IMR-90 (cell line): ENCODE measurements around the gene TAC4. TPM values are rescaled to one million over a fixed set of nuclear protein-coding genes. Genes with fewer than 3 reads are reported as not detected.

Experiments
- ATAC-seq: fragments of 200-7000 bp; cut with Tn5 transposase; 2 replicates; pipeline ENCODE4 v1.9.1; 2020; ENCODE audit warnings: low read depth, mild to moderate bottlenecking, moderate library complexity
- BruUV-seq: library from RNA; stranded (reverse); fragments of 400-500 nt; replicated peaks from 2 replicates; lab custom pipeline; 2021; lab: Mats Ljungman, UMichigan
- CTCF ChIA-PET: fragments of 300-600 bp; formaldehyde crosslinking; extraction: SDS; loops from one replicate; lab custom pipeline; 2021; ENCODE audit warnings: antibody characterized with exemption; lab: Yijun Ruan, JAX
- POLR2A ChIA-PET: fragments of 300-600 bp; sonication (Branson Sonifier 250); formaldehyde crosslinking; loops from one replicate; lab custom pipeline; 2022; ENCODE audit warnings: antibody characterized with exemption; ENCODE audit not compliant: unreplicated experiment; lab: Charles Lee
- DNase-seq: peaks from one replicate; pipeline ENCODE4 v3.0.0; 2013
- H2AFZ ChIP-seq: replicated peaks from 2 replicates; pipeline ENCODE3; 2013; ENCODE audit warnings: low read length, mild to moderate bottlenecking; ENCODE audit not compliant: poor library complexity
- H2AK5ac ChIP-seq: 2 replicates; pipeline ENCODE4 v1.6.1; 2013; ENCODE audit warnings: low read depth, low read length, inconsistent platforms
- H2AK9ac ChIP-seq: replicated peaks from 2 replicates; pipeline ENCODE3; 2013; ENCODE audit warnings: mild to moderate bottlenecking, low read depth, low read length, moderate library complexity; ENCODE audit not compliant: poor library complexity
- H2BK120ac ChIP-seq: 2 replicates; pipeline ENCODE4 v1.6.1; 2013; ENCODE audit warnings: low read depth, low read length, inconsistent platforms
- H2BK15ac ChIP-seq: 3 replicates; pipeline ENCODE4 v1.6.1; 2013; ENCODE audit warnings: low read depth, low read length, inconsistent platforms
- H2BK20ac ChIP-seq: 2 replicates; pipeline ENCODE4 v1.6.1; 2013; ENCODE audit warnings: low read depth, mild to moderate bottlenecking, inconsistent platforms, low read length, moderate library complexity
- H2BK5ac ChIP-seq: 2 replicates; pipeline ENCODE4 v1.6.1; 2013; ENCODE audit warnings: mild to moderate bottlenecking, low read depth, low read length, inconsistent platforms; ENCODE audit not compliant: poor library complexity, severe bottlenecking
- H3K14ac ChIP-seq: replicated peaks from 2 replicates; pipeline ENCODE4 v1.6.1; 2013; ENCODE audit warnings: low read depth, low read length, inconsistent platforms
- H3K18ac ChIP-seq: 2 replicates; pipeline ENCODE4 v1.6.1; 2013; ENCODE audit warnings: low read depth, low read length, control low read depth
- H3K23ac ChIP-seq: 2 replicates; pipeline ENCODE4 v1.6.1; 2013; ENCODE audit warnings: low read depth, low read length, inconsistent platforms
- H3K27ac ChIP-seq: 2 replicates; pipeline ENCODE4 v1.5.1; 2013; ENCODE audit warnings: mild to moderate bottlenecking, control low read depth, low read length; ENCODE audit not compliant: insufficient read depth
- H3K27me3 ChIP-seq: 2 replicates; pipeline ENCODE4 v1.6.1; 2013; ENCODE audit warnings: low read length; ENCODE audit not compliant: control insufficient read depth, insufficient read depth
- H3K36me3 ChIP-seq: 2 replicates; pipeline ENCODE4 v1.6.1; 2013; ENCODE audit warnings: low read length, mixed read lengths; ENCODE audit not compliant: control insufficient read depth, insufficient read depth
- H3K4ac ChIP-seq: 2 replicates; pipeline ENCODE4 v1.6.1; 2013; ENCODE audit warnings: low read depth, low read length, inconsistent platforms
- H3K4me1 ChIP-seq: 2 replicates; pipeline ENCODE4 v1.6.1; 2013; ENCODE audit warnings: low read length, mixed read lengths; ENCODE audit not compliant: control insufficient read depth, insufficient read depth
- H3K4me2 ChIP-seq: 2 replicates; pipeline ENCODE4 v1.6.1; 2013; ENCODE audit warnings: low read depth, mild to moderate bottlenecking, control low read depth, low read length, moderate library complexity
- H3K4me3 ChIP-seq: 2 replicates; pipeline ENCODE4 v1.5.1; 2013; ENCODE audit warnings: low read depth, mild to moderate bottlenecking, control low read depth, low read length, moderate library complexity; ENCODE audit not compliant: insufficient read depth
- H3K56ac ChIP-seq: 2 replicates; pipeline ENCODE4 v1.6.1; 2013; ENCODE audit warnings: low read length, inconsistent platforms; ENCODE audit not compliant: insufficient read depth; ENCODE audit errors: extremely low read depth
- H3K79me1 ChIP-seq, 2 experiments: 2 replicates each; pipeline ENCODE4 v1.6.1; 2013; ENCODE audit warnings: low read length in 2 of 2, inconsistent platforms in 1 of 2, low read depth in 1 of 2
- H3K9ac ChIP-seq: 2 replicates; pipeline ENCODE4 v1.6.1; 2013; ENCODE audit warnings: low read depth, low read length, control low read depth
- H3K9me1 ChIP-seq: 2 replicates; pipeline ENCODE4 v1.6.1; 2013; ENCODE audit warnings: low read length, inconsistent platforms; ENCODE audit not compliant: insufficient read depth
- H3K9me3 ChIP-seq: 2 replicates; pipeline ENCODE4 v1.6.1; 2013; ENCODE audit warnings: low read length; ENCODE audit not compliant: control insufficient read depth, insufficient read depth
- H4K20me1 ChIP-seq: 2 replicates; pipeline ENCODE4 v1.6.1; 2013; ENCODE audit warnings: low read length, inconsistent platforms; ENCODE audit not compliant: insufficient read depth
- H4K5ac ChIP-seq: 2 replicates; pipeline ENCODE4 v1.6.1; 2013; ENCODE audit warnings: mild to moderate bottlenecking, low read depth, low read length, control low read depth
- H4K8ac ChIP-seq, 2 experiments: 2 replicates each; pipeline ENCODE4 v1.6.1; 2013; ENCODE audit warnings: low read depth in 2 of 2, low read length in 2 of 2, control low read depth in 1 of 2, inconsistent platforms in 1 of 2
- H4K91ac ChIP-seq: 2 replicates; pipeline ENCODE4 v1.6.1; 2013; ENCODE audit warnings: low read depth, low read length, inconsistent platforms; ENCODE audit not compliant: insufficient read depth
- BHLHE40 ChIP-seq: fragments of 150-350 bp; IDR thresholded peaks from 2 replicates; pipeline ENCODE4 v1.6.1; 2016; ENCODE audit warnings: mild to moderate bottlenecking, low read depth, low read length
- CEBPB ChIP-seq: IDR thresholded peaks from 2 replicates; pipeline ENCODE4 v1.6.1; 2012; ENCODE audit warnings: low read depth, low read length, improper control_type of control experiment
- CHD1 ChIP-seq: IDR thresholded peaks from 2 replicates; pipeline ENCODE4 v1.6.1; 2012; ENCODE audit warnings: low read depth, low read length, improper control_type of control experiment
- CTCF ChIP-seq: conservative IDR thresholded peaks from 2 replicates; pipeline ENCODE4 v1.5.1; 2012; ENCODE audit warnings: mild to moderate bottlenecking, low read depth, low read length, improper control_type of control experiment
- FOS ChIP-seq: fragments of 150-350 bp; IDR thresholded peaks from 2 replicates; pipeline ENCODE4 v1.6.1; 2016; ENCODE audit warnings: low read depth, low read length
- MAFK ChIP-seq: IDR thresholded peaks from 2 replicates; pipeline ENCODE4 v1.6.1; 2012; ENCODE audit warnings: low read depth, low read length, improper control_type of control experiment
- MAZ ChIP-seq: IDR thresholded peaks from 2 replicates; pipeline ENCODE4 v1.6.1; 2012; ENCODE audit warnings: low read depth, mild to moderate bottlenecking, low read length, improper control_type of control experiment, moderate library complexity, borderline replicate concordance
- MXI1 ChIP-seq: IDR thresholded peaks from 2 replicates; pipeline ENCODE4 v1.6.1; 2012; ENCODE audit warnings: low read depth, mild to moderate bottlenecking, low read length, moderate library complexity, borderline replicate concordance
- NFE2L2 ChIP-seq: fragments of 150-350 bp; IDR thresholded peaks from 2 replicates; pipeline ENCODE4 v1.6.1; 2016; ENCODE audit warnings: low read depth, mild to moderate bottlenecking, low read length
- POLR2A ChIP-seq: IDR thresholded peaks from 2 replicates; pipeline ENCODE4 v1.6.1; 2012; ENCODE audit warnings: mild to moderate bottlenecking, low read depth, low read length
- RAD21 ChIP-seq: IDR thresholded peaks from 2 replicates; pipeline ENCODE4 v1.6.1; 2012; ENCODE audit warnings: low read length, improper control_type of control experiment
- RCOR1 ChIP-seq: IDR thresholded peaks from 2 replicates; pipeline ENCODE4 v1.6.1; 2012; ENCODE audit warnings: mild to moderate bottlenecking, low read length, improper control_type of control experiment; ENCODE audit not compliant: insufficient replicate concordance
- RFX5 ChIP-seq: IDR thresholded peaks from 2 replicates; pipeline ENCODE4 v1.8.0; 2012; ENCODE audit warnings: low read depth, mild to moderate bottlenecking, low read length, moderate library complexity
- SMC3 ChIP-seq: fragments of 150-350 bp; IDR thresholded peaks from 2 replicates; pipeline ENCODE4 v1.6.1; 2016; ENCODE audit warnings: low read depth, mild to moderate bottlenecking, antibody characterized with exemption, low read length, moderate library complexity
- WGBS, 2 experiments: methylation state at CpG; one replicate each; pipeline versions ENCODE4 v1.1.5 to v1.1.7; 2013; ENCODE audit warnings: missing lambda C conversion rate in 2 of 2; ENCODE audit not compliant: insufficient read length in 1 of 2; ENCODE audit errors: extremely low coverage in 2 of 2; 5-methylcytosine and 5-hydroxymethylcytosine counted together
- dilution Hi-C: fragments of 300-500 bp; cut with HindIII; formaldehyde crosslinking; loops from one replicate; pipeline ENCODE4 v1.14.3; 2018; ENCODE audit warnings: low sequenced_read_pairs; ENCODE audit not compliant: unreplicated experiment
- in situ Hi-C: fragments of 300-500 bp; cut with MboI; formaldehyde crosslinking; loops from 3 replicates; pipeline ENCODE4 v1.14.3; 2019; ENCODE audit warnings: low sequenced_read_pairs, inconsistent platforms, mixed read lengths
- intact Hi-C: fragments of 100-400 bp; cut with micrococcal nuclease; formaldehyde crosslinking; loops from 2 replicates; pipeline ENCODE4 v1.10.0; 2022
- polyA plus RNA-seq, 3 experiments: library from polyadenylated mRNA; depleted of rRNA; stranded (reverse); fragments of >200 nt; gene quantifications; 2 replicates each; pipeline ENCODE4 v1.2.3, GENCODE V29; 2012; ENCODE audit warnings: low replicate concordance in 1 of 3
- total RNA-seq: library from RNA; depleted of rRNA; stranded (reverse); fragments of >200 nt; gene quantifications from 2 replicates; pipeline ENCODE4 v1.2.3, GENCODE V29; 2012
- TF ChIP-seq, protein P1 (sequence below): fragments of 150-350 bp; IDR thresholded peaks from 2 replicates; pipeline ENCODE4 v1.6.1; 2017; ENCODE audit warnings: mild to moderate bottlenecking, antibody characterized with exemption, low read length, low read depth
- TF ChIP-seq, protein P2 (sequence below): fragments of 150-350 bp; IDR thresholded peaks from 2 replicates; pipeline ENCODE4 v1.6.1; 2016; ENCODE audit warnings: low read depth, mild to moderate bottlenecking, low read length, moderate library complexity, borderline replicate concordance

The TAC4 gene
- total and polyA plus RNA-seq, 2 of the 4 experiments (the other 2 are of a cell fraction), result not detected

GRCh38 chr17:49819651-49820050 lies 28.2 kb downstream of the TAC4 start:
- ATAC-seq, result no peak

More at GRCh38 chr17:49819651-49820050, 28.2 kb downstream of the TAC4 start:
- H3K79me1 ChIP-seq, result peaks cover 9 to 38% of the 10 kb centered on the region in 2 experiments; a peak in 3 of 4 replicates
- H2AFZ ChIP-seq, result no peak overlapping the region
- peaks cover 7% of the 10 kb centered on the region; the same call in 1 of the 2 replicates for H4K20me1 ChIP-seq
- no peak for DNase-seq
- 40% methylated on average over 1 of the region's 2 CpGs; no CpG with 5 or more reads in 1 of the 2 experiments for WGBS, 2 experiments
- H4K8ac ChIP-seq, result no peak overlapping the region
- no peak overlapping the region for H3K27ac ChIP-seq
- no peak overlapping the region for H3K4me2 ChIP-seq
- no peak overlapping the region for H2AK5ac ChIP-seq
- BruUV-seq, result no TSS peak
- H3K14ac ChIP-seq, result no peak overlapping the region
- no peak overlapping the region for H3K4ac ChIP-seq
- TF ChIP-seq CTCF (no peak), MXI1 (no peak), BHLHE40 (no peak), NFE2L2 (no peak), POLR2A (no peak), RAD21 (no peak), FOS (no peak), RFX5 (no peak), CHD1 (no peak), CEBPB (no peak), RCOR1 (no peak), SMC3 (no peak), MAZ (no peak), MAFK (no peak)
- TF ChIP-seq, protein P1, sequence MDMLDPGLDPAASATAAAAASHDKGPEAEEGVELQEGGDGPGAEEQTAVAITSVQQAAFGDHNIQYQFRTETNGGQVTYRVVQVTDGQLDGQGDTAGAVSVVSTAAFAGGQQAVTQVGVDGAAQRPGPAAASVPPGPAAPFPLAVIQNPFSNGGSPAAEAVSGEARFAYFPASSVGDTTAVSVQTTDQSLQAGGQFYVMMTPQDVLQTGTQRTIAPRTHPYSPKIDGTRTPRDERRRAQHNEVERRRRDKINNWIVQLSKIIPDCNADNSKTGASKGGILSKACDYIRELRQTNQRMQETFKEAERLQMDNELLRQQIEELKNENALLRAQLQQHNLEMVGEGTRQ, result no peak
- TF ChIP-seq, protein P2, sequence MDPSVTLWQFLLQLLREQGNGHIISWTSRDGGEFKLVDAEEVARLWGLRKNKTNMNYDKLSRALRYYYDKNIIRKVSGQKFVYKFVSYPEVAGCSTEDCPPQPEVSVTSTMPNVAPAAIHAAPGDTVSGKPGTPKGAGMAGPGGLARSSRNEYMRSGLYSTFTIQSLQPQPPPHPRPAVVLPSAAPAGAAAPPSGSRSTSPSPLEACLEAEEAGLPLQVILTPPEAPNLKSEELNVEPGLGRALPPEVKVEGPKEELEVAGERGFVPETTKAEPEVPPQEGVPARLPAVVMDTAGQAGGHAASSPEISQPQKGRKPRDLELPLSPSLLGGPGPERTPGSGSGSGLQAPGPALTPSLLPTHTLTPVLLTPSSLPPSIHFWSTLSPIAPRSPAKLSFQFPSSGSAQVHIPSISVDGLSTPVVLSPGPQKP, result no peak
- H3K9ac ChIP-seq, result no peak overlapping the region
- intact Hi-C loops, result no loop called here
- peaks cover 10% of the 10 kb centered on the region for H3K9me1 ChIP-seq
- CTCF ChIA-PET, result no interaction called here
- H2AK9ac ChIP-seq, result no peak overlapping the region
- no peak overlapping the region for H3K56ac ChIP-seq
- H2BK120ac ChIP-seq, result no peak overlapping the region
- no peak overlapping the region for H4K91ac ChIP-seq
- in situ Hi-C loops, result no loop called here
- no peaks in the 10 kb centered on the region for H3K9me3 ChIP-seq
- H2BK5ac ChIP-seq, result no peak overlapping the region
- H3K27me3 ChIP-seq, result no peaks in the 10 kb centered on the region
- no peak overlapping the region for H3K4me3 ChIP-seq
- POLR2A ChIA-PET, result no interaction called here
- dilution Hi-C loops, result no loop called here
- H3K18ac ChIP-seq, result no peak overlapping the region
- H3K36me3 ChIP-seq, result peaks cover 33% of the 10 kb centered on the region
- no peak overlapping the region for H4K5ac ChIP-seq
- no peak overlapping the region for H2BK20ac ChIP-seq
- no peak overlapping the region for H2BK15ac ChIP-seq
- H3K4me1 ChIP-seq, result peaks cover 4% of the 10 kb centered on the region
- H3K23ac ChIP-seq, result no peak overlapping the region
